ENCODE results near the gene NEK6. TPM values are rescaled to one million over a fixed set of nuclear protein-coding genes. Genes with fewer than 3 reads are reported as not detected.
A peak's percentile ranks its signal among the peaks of the same experiment; 100 is the strongest.

NEK6 gene
- polyA plus RNA-seq, 2 of the 4 experiments (the other 2 are of a cell fraction): 26.1 to 33.7 TPM

DNA sequence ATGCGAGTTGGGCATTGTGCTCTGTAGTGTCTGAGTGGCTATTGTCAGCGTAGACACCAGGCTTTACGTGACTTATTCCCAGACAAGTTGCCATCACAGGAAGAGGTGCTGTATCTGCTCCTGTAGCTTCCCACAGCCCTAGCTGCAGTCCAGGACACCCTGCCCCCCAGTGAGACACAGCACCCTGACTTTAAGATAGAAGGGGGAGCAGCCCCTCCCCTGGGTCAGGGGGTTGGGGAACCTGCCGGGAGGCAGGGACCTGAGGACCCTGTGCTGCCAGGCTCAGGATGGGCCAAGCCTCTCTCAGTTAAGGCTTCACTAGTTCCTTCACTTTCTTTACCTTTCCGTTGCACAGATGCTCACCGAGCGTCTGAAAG is 75.4 kb downstream of the NEK6 start:
- no peak for ATAC-seq
- Histone ChIP-seq H3K4me3 (no peak overlapping the region), H3K4me1 (no peaks in the 10 kb centered on the region), H3K4me2 (no peak overlapping the region), H3K27ac (no peak overlapping the region), H3K9me3 (0 out of 3 replicates have a peak, but pooled peaks cover 11% of the 10 kb centered on the region)
- CTCF ChIA-PET: interaction anchor here (0.6 to 3.0 kb wide), 2 partner anchors 206 to 438 kb away, joined by 3 to 9 read pairs; no protein-coding TSS in a partner anchor
- TF ChIP-seq POLR2A (IDR thresholded peaks at IDR 0.05; ENCODE audit: low read length): no peak
- WGBS (ENCODE audit: missing lambda C conversion rate): 93% methylated on average over 7 of the region's 7 CpGs
- POLR2A ChIA-PET: no interaction called here
- FAIRE-seq: no peak
- DNase-seq (ENCODE audit: low read depth in 1 of 2, low spot score in 1 of 2): no peak

DNA sequence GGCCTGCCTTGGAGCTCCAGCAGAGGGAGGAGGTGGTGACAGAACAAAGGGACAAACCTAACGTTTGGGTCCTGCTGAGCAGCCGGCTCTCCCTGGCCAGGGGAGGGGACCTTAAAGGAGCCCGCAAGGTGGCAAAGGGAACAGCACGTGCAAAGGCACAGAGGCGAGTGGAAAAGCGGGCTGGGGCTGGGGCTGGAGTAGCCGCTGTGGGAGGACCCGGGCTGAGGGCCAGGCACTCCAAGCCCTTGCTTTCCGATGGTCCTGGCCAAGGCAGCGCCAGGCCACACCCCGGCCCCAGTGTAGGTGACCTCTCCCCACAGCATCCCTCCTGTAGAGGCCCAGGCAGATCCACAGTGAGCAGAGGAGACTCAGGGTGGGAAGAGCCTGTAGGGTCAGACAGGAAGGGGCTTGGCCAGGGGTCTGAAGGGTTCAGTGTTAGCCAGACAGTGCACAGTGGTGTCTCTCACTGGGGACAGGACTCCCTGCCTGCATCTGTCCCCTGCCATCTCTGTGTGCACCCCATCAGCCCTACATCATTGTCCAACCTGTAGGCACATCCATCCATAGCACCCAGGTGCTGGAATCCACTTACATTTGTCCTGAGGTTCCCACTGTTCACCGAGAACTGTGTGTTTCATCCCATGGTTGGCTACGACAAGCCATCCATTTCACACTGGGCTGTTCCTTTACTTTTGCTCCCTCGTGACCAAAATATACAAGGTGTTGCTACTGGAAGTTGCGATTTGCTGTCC is 77.0 kb downstream of the NEK6 start:
- no peak overlapping the region for H3K4me2 ChIP-seq

DNA sequence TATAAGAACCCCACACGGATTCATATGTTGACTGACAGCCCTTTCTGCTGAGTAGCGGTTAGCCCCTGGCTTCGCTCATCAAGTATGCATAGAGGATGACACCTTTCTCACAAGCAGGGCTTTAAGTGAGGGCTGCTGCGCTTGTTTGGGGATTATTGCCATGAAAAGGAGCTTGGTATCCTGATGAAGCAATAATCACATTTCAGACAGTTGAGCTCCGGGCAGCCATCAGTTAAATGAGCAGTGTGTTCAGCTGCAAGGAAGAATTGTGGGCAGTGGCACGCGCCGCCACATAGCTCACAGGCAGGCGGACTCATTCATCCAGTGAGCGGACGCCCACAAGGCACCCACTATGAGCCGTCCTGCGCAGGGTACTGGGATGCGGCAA is 77.6 kb downstream of the NEK6 start:
- no peak overlapping the region for H3K4me3 ChIP-seq
- TF ChIP-seq HOXB13 (CRISPR knock-in tag; IDR thresholded peaks at IDR 0.05; ENCODE audit: low read depth): no peak
- no peak for TF ChIP-seq HOXB5 (CRISPR knock-in tag; IDR thresholded peaks at IDR 0.05)
- no peak for TF ChIP-seq HOXA7 (CRISPR knock-in tag; IDR thresholded peaks at IDR 0.05)
- no peak for TF ChIP-seq RARB (CRISPR knock-in tag; IDR thresholded peaks at IDR 0.05)
- no peak for TF ChIP-seq CHD2 (IDR thresholded peaks at IDR 0.05; ENCODE audit: low read length, partially characterized antibody)
- TF ChIP-seq ZC3H11A (IDR thresholded peaks at IDR 0.05): no peak
- TF ChIP-seq MAZ (IDR thresholded peaks at IDR 0.05; ENCODE audit: borderline replicate concordance, low read depth, low read length): no peak
- TF ChIP-seq, protein P1, sequence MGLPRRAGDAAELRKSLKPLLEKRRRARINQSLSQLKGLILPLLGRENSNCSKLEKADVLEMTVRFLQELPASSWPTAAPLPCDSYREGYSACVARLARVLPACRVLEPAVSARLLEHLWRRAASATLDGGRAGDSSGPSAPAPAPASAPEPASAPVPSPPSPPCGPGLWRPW (IDR thresholded peaks at IDR 0.05): no peak
- POLR2A ChIA-PET: no interaction called here
- FAIRE-seq: no peak
- H3K27ac ChIP-seq: no peak overlapping the region
- H3K9me3 ChIP-seq: 0 out of 3 replicates have a peak, but pooled peaks cover 11% of the 10 kb centered on the region
- no peak for DNase-seq (ENCODE audit: low read depth in 1 of 2, low spot score in 1 of 2)
- 86% methylated on average over 14 of the region's 14 CpGs for WGBS (ENCODE audit: missing lambda C conversion rate)
- no peaks in the 10 kb centered on the region for H3K4me1 ChIP-seq
- CTCF ChIA-PET: interaction anchor here (2.0 kb wide), 1 partner anchor 15 kb away, joined by 6 read pairs; no protein-coding TSS in a partner anchor
- no peak for ATAC-seq
- H3K4me2 ChIP-seq: no peak overlapping the region

More for the DNA sequence above, 77.0 kb downstream of the NEK6 start:
- POLR2A ChIA-PET: no interaction called here
- no peak for TF ChIP-seq ZNF302 (CRISPR knock-in tag; IDR thresholded peaks at IDR 0.05)
- no peak for TF ChIP-seq ESRRA (IDR thresholded peaks at IDR 0.05; ENCODE audit: borderline replicate concordance, low read length)
- TF ChIP-seq ZSCAN20 (CRISPR knock-in tag; IDR thresholded peaks at IDR 0.05): no peak
- no peak for TF ChIP-seq FOSL2 (IDR thresholded peaks at IDR 0.05)
- TF ChIP-seq FOSL2 (CRISPR knock-in tag; IDR thresholded peaks at IDR 0.05): no peak
- TF ChIP-seq CBX2 (IDR thresholded peaks at IDR 0.05; ENCODE audit: borderline replicate concordance, low read depth): no peak
- TF ChIP-seq, protein P2, sequence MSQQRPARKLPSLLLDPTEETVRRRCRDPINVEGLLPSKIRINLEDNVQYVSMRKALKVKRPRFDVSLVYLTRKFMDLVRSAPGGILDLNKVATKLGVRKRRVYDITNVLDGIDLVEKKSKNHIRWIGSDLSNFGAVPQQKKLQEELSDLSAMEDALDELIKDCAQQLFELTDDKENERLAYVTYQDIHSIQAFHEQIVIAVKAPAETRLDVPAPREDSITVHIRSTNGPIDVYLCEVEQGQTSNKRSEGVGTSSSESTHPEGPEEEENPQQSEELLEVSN (IDR thresholded peaks at IDR 0.05; ENCODE audit: borderline replicate concordance, low read depth): no peak
- TF ChIP-seq PHF8 (IDR thresholded peaks at IDR 0.05; ENCODE audit: borderline replicate concordance, low read depth): no peak
- TF ChIP-seq, protein P3, sequence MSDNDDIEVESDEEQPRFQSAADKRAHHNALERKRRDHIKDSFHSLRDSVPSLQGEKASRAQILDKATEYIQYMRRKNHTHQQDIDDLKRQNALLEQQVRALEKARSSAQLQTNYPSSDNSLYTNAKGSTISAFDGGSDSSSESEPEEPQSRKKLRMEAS (IDR thresholded peaks at IDR 0.05): no peak
- TF ChIP-seq JUN (IDR thresholded peaks at IDR 0.05): no peak
- TF ChIP-seq RAD21 (conservative IDR thresholded peaks at IDR 0.05 in 1 of 2, IDR thresholded peaks at IDR 0.05 in 1 of 2): no peak
- H3K4me1 ChIP-seq: no peaks in the 10 kb centered on the region
- 91% methylated on average over 15 of the region's 15 CpGs for WGBS (ENCODE audit: missing lambda C conversion rate)
- CTCF ChIA-PET: interaction anchor here (1.1 to 2.0 kb wide), 2 partner anchors 14 to 202 kb away, joined by 3 to 6 read pairs; no protein-coding TSS in a partner anchor
- 0 out of 3 replicates have a peak, but pooled peaks cover 11% of the 10 kb centered on the region for H3K9me3 ChIP-seq
- H3K27ac ChIP-seq: no peak overlapping the region
- DNase-seq (ENCODE audit: low read depth in 1 of 2, low spot score in 1 of 2) (no peak), FAIRE-seq (no peak), ATAC-seq (peak; percentile 35; a peak in 4 of 6 replicates)
- H3K4me3 ChIP-seq: no peak overlapping the region
